ENCODE results near the gene PCDHA4.

- TF ChIP-seq RAD21 (conservative IDR thresholded peaks at IDR 0.05 in 1 of 2, IDR thresholded peaks at IDR 0.05 in 1 of 2), result peak in 1 of 2 experiments; percentile 29; a peak in 2 of 5 replicates
- TF ChIP-seq, protein P1, sequence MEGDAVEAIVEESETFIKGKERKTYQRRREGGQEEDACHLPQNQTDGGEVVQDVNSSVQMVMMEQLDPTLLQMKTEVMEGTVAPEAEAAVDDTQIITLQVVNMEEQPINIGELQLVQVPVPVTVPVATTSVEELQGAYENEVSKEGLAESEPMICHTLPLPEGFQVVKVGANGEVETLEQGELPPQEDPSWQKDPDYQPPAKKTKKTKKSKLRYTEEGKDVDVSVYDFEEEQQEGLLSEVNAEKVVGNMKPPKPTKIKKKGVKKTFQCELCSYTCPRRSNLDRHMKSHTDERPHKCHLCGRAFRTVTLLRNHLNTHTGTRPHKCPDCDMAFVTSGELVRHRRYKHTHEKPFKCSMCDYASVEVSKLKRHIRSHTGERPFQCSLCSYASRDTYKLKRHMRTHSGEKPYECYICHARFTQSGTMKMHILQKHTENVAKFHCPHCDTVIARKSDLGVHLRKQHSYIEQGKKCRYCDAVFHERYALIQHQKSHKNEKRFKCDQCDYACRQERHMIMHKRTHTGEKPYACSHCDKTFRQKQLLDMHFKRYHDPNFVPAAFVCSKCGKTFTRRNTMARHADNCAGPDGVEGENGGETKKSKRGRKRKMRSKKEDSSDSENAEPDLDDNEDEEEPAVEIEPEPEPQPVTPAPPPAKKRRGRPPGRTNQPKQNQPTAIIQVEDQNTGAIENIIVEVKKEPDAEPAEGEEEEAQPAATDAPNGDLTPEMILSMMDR (IDR thresholded peaks at IDR 0.05), result peak; percentile 23; the same call in 2 of the 3 replicates
- TF ChIP-seq JUNB (IDR thresholded peaks at IDR 0.05), result no peak
- TF ChIP-seq CHD2 (IDR thresholded peaks at IDR 0.05; ENCODE audit: low read length, partially characterized antibody), result no peak
- TF ChIP-seq TP53 (CRISPR knock-in tag; IDR thresholded peaks at IDR 0.05), result no peak
- TF ChIP-seq FOSL2 (IDR thresholded peaks at IDR 0.05), result no peak
- no peak for TF ChIP-seq FOSL2 (CRISPR knock-in tag; IDR thresholded peaks at IDR 0.05)
- no peak for TF ChIP-seq POLR2AphosphoS2 (conservative IDR thresholded peaks at IDR 0.05; ENCODE audit: low read length)
- TF ChIP-seq, protein P2, sequence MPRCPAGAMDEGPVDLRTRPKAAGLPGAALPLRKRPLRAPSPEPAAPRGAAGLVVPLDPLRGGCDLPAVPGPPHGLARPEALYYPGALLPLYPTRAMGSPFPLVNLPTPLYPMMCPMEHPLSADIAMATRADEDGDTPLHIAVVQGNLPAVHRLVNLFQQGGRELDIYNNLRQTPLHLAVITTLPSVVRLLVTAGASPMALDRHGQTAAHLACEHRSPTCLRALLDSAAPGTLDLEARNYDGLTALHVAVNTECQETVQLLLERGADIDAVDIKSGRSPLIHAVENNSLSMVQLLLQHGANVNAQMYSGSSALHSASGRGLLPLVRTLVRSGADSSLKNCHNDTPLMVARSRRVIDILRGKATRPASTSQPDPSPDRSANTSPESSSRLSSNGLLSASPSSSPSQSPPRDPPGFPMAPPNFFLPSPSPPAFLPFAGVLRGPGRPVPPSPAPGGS (IDR thresholded peaks at IDR 0.05), result no peak
- TF ChIP-seq BHLHE40 (IDR thresholded peaks at IDR 0.05; ENCODE audit: low read depth, low read length), result no peak
- TF ChIP-seq, protein P3, sequence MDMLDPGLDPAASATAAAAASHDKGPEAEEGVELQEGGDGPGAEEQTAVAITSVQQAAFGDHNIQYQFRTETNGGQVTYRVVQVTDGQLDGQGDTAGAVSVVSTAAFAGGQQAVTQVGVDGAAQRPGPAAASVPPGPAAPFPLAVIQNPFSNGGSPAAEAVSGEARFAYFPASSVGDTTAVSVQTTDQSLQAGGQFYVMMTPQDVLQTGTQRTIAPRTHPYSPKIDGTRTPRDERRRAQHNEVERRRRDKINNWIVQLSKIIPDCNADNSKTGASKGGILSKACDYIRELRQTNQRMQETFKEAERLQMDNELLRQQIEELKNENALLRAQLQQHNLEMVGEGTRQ (IDR thresholded peaks at IDR 0.05), result no peak
- no peak for TF ChIP-seq KDM1A (IDR thresholded peaks at IDR 0.05; ENCODE audit: low read depth)
Observed at GRCh38 chr5:140785905-140786686, 20.8 kb upstream of the PCDHA4 start, which contains the start of gene PCDHA1.
